Measurements from ENCODE around the gene COG1.

Gene COG1

DNA sequence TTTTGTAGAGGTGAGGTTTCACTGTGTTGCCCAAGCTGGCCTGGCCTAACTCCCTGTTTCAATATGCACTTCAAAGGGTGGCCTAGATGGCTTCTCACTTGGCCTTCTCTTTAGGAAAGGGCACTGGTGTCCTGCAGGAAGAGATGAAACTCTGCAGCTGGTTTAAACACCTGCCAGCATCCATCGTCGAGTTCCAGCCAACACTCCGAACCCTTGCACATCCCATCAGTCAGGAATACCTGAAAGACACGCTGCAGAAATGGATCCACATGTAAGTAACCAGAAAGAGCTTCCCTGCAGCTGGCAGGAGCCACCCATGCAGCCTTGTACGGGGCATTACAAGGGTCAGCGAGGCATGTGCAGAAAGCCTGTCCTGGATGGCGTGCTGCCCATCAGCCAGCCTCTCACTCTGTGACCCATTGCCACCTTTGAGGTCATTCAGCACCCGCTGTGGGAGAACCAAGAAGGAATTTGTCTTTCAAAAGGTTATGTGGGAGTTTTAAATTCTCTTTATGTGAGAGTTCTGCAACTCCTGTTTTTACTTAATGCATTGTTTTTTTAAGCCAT, 7.0 kb downstream of the COG1 start:
- DNase-seq = no peak

DNA sequence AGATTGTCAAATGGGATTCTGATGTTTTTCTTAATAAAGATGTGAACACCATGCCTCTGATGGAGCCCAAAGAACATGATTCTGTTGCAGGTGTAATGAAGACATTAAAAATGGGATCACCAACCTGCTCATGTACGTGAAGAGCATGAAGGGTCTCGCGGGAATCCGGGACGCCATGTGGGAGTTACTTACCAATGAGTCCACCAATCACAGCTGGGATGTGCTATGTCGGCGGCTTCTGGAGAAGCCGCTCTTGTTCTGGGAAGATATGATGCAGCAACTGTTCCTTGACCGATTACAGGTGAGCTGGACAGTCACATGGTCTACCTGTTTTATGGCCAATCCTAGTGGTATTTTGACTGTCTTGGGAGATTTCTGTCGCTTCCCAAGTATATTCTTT, 7.6 kb downstream of the COG1 start:
- no peak for DNase-seq

DNA sequence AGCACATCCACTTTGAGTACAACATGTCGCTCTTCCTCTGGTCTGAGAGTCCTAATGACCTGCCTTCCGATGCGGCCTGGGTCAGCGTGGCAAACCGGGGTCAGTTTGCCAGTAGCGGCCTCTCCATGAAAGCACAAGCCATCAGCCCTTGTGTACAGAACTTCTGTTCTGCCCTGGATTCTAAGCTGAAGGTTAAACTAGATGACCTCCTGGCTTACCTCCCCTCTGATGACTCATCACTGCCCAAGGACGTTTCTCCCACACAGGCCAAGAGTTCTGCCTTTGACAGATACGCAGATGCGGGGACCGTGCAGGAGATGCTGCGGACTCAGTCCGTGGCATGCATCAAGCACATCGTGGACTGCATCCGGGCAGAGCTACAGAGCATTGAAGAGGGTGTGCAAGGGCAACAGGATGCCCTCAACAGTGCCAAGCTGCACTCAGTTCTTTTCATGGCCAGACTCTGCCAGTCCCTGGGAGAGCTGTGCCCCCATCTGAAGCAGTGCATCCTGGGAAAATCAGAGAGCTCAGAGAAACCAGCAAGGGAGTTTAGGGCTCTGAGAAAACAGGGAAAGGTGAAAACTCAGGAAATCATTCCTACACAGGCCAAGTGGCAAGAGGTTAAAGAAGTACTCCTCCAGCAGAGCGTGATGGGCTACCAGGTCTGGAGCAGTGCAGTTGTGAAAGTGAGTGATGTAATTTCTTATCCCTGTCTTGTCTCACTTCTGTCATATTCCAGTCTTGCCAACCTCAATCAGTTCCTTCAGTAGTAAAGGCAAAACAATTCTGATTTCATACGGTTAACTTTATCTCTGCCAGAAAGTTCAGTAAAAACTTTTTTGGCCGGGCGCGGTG, 8.6 kb downstream of the COG1 start:
- DNase-seq = no peak

DNA sequence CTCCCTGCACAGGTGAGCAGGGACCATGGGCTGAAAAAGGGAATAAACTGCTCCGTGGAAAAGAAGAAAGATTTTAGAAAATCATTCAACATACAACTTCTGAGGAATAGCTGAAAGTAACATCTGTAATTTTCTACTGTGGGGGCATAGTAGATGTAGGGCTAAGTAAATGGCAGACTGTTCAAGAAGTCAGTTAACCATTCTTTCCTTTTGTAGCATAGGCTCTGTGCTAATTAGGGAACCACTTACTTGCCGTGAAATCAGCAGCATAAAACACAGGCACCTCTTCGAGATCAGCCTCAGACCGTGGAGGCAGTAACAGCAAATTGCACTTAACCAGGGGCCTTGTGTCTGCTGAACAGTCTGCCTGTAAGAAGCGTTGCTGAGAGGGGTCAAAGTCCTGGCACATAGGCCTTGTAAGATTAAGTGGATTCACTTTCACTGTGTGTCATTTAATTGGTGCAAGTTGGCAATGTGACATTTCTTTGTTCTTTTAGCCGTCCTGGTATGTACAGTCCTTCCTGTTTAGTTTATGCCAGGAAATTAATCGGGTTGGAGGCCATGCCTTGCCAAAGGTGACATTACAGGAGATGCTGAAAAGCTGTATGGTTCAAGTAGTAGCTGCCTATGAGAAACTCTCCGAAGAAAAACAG, 10.4 kb downstream of the COG1 start:
- no peak for DNase-seq

DNA sequence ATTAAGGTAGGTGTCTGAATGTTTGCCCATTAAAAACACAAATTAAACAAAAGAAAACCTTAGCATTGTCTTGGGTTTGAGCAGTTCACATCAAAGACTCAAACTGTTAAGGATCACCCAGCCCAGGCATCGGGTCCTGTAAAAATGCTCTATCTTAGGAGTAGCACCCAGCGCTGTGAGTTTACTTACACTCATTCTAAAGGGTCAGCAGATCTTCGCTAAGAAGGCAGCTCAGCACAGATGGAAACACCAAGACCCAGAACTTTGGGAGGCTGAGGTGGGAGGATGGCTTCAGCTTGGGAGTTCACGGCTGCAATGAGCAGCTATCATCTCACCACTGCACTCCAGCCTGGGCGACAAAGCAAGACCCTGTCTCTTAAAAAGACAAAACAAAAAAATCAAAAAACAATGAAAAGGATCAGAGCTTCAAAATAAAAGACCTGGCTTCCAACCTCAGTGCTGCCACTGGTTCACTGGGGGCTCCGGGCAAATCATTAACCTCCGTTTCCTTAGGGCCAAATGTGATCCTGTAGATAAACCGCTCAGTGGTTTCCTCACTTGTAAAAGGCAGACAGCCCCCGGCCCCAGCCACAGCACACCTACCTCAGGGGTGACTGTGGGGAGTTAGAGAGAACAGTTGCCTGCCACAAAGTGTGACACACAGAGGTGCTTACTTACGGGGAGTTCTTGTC, 11.1 kb downstream of the COG1 start:
- DNase-seq = no peak

DNA sequence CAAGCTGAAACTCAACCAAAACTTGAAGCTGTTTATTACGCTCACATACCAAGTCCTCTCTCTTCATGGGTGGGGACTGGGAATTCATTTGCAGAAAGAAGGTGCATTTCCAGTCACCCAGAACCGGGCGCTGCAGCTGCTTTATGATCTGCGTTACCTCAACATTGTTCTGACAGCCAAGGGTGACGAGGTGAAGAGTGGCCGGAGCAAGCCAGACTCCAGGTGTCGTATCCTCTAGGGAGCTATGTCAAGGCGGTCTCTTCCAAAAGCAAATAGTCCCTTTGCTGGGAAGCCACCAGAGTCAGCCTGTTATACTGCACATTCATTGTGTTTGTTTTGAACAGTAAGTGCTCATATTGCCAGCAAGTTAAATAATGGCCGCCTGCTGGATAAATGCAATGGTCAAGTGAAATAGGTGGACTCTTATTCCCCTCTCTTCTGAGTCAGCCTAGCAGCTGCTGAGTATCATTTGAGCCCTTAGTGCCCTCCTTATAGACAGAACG, 12.7 kb downstream of the COG1 start:
- DNase-seq = no peak

DNA sequence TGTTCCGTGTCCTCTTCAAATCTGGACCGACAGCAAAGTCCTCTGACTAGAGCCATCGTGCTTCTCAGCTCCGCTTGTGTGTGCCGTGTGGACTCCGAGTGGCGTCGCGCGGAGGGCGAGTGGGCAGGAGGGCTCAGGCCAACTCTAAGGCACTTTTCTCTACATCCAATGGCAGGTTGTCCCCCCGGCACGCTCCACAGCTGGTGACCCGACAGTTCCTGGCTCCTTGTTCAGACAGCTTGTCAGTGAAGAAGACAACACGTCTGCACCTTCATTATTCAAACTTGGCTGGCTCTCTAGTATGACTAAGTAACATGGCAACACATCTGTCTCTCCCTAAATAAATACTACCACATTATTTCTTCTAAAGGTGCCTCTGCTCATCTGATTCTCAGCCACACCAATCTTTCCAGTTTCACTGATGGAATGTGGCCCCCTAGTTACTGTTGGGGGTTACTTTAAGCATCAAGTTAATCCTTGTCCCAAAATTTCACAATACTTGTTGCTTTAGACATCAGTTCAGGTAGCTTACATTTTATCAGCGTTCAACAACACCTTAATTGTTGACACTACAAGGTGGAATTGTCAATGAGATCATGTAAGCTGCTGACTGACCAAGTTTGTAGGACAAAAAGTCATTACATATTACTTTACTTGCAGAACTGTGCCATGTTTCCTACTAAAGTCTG, 15.4 kb downstream of the COG1 start:
- no peak for DNase-seq

DNA sequence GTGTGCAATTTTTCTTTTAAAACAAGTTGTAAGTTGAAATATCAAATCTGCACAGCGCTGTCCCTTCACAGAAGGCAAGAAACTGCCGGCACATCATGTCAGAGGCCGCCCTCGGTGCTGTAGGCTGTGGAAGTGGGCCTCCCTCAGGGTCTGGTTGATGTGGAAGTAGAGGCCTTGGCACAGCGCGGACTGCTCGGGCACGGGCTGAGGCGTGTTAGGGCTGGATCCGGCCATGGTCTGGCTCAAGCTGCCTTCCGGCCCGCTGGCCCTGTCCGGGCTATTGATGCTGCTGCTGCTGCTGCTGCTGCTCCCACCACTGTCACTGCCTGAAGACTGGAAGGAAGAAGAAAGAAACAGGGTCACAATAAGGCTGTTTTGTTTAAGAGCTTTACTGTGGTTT, 16.6 kb downstream of the COG1 start:
- DNase-seq = no peak

DNA sequence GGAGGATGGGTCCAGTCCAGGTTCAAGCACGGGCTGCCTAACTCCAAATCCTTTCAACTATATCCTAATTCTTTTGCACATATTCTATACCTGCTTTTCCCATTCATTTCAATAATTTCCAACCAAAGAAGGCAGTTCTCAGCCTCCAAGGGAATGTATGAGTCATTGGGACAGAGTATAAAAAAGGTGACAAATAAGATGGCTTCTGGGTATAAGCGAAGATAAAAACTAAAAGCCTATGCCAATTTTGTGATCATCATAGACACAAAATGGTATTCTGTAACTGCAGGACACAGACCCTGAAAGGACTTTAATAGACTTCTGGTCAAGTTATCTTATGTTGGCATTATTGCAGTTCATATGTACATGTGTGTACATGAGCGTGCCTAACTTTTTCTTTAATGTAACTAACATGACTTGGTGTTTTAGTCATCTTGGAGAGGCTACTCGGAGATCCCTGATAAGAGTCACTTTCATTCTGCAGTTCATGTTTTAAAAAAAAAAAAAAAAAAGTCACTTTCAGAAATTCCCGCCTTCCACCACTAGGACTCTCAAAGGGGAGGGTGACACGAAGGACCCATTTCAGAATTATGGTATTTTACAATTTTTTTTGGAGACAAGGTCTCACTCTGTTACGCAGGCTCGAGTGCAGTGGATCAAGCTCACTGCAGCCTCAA, 17.3 kb downstream of the COG1 start:
- no peak for DNase-seq

DNA sequence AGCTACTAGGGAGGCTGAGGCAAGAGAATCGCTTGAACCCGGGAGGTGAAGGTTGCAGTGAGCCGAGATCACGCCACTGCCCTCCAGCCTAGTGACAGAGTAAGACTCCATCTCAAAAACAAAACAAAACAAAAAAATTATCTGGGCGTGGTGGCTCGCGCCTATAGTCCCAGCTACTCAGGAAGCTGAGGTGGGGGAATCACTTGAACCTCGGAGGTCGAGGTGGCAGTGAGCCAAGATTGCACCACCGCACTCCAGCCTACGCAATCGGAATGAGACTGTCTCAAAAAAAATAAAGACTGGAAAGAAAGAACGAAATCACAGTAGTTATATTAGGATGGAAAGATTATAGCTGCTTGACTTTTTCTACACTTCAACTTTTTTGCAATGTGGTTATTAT, 18.9 kb downstream of the COG1 start:
- no peak for DNase-seq

DNA sequence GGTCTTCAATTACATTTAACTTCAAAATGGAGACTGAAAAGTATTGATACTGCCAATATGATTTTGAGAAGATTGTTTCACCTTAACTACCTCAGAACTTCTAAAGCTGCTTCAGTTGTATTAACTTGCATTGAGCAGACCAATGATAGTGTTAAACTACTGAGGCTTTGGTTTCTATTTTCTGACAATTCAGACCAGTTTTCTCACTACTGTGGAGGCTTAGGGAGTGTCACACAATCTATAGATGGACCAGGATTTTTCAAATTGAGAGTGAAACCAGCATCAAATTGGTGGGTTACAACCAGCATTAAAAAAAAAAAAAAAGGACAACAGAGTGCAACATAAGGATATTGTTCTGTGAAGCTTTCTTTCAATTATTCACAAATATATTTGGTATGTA, 21.2 kb downstream of the COG1 start:
- DNase-seq = no peak

DNA sequence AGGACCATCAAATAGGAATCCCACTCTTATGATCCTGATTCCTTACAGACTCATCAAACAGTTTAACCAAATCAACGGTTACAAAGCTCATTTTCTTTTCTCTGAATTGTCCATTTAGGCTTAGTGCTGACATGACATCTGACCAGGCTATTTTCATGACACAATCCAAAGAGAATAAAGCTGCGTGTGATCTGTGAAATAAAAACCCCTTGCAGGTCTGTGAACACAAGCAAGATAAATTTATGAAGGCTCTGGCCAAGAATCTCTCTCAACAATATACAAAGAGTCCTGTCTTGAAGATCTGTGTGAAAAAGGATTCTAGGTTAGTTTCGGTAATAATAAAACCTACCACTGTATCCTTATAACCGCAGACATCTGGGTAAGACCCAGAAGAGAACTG, 22.0 kb downstream of the COG1 start:
- no peak for DNase-seq

DNA sequence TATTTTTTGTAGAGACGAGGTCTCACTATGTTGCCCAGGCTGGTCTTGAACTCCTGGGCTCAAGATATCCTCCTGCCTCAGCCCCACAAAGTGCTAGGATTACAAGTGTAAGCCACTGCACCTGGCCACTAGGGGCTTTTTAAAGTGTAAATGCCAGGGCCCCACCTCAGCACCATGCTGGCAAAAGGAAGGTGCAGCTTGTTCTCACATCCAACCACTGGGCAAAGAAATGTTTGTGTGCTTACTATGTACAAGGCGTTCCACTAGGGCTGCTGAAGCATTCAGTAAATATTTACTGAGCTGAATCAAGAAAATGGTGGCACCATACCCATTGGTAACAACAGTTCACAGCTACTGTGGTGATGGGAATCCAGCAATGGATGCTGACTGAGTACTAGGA, 22.6 kb downstream of the COG1 start:
- no peak for DNase-seq

DNA sequence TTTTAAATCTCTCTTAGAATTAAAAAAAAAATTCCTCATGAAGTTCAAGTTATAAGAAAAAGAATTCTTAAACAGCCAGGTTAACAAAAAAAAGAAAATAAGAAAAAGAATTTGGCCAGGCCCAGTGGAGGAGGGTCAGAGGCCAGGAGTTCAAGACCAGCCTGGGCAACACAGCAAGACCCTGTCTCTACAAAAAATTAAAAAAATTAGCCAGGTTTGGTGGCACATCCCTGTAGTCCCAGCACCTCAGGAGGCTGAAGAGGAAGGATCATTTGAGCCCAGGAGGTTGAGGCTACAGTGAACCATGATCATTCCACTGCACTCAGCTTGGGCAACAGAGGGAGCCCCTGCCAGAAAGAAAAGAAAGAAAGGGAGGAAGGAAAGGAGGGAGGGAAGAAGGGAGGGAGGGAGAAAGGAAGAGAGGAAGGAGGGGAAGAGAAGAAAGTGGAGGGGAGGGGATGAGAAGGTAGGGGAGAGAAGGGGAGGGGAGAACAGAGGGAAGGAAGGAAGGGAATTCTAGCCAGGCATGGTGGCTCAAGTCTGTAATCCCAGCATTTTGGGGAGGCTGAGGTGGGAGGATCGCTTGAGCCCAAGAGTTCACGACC, 30.9 kb downstream of the COG1 start:
- no peak for DNase-seq

DNA sequence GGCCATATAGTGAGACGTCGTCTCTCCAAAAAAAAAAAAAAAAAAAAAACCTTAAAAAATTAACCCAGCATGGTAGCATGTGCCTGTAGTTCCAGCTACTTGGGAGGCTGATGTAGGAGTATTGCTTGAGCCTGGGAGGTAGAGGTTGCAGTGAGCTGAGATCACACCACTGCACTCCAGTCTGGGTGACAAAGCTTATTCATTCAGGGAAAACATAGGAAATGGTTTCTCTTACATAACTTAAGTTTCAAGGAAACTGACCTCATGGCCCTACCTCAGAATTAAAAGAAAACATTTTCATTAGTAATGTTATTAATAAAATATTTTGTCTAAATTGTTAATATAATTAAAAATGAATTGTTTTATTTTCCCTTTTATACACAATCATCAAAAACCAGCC, 31.4 kb downstream of the COG1 start:
- DNase-seq = no peak

DNA sequence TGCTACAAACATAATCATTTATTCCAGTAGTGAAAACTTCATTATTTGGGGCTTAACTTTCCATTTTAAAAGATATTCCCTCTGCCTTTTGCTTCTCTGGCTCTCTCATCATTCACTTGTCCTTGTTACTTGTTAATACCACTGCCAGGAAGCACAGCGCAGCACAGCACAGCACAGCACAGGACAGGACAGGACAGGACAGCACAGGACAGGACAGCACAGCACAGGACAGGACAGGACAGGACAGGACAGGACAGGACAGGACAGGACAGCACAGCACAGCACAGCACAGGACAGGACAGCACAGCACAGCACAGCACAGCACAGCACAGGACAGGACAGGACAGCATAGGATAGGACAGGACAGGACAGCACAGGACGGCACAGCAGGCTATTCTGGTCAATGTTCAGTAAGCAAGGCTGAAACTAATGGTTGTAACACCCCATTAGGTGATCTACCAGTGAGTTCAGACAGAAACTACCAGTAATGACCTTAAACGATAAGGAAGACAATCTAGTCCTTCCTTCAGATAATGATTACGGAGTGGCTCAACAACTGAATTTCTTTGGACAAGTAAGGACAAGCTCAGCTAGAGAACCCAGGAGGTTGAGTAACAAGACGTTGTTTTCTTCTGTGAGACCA, 31.9 kb downstream of the COG1 start:
- DNase-seq = no peak

DNA sequence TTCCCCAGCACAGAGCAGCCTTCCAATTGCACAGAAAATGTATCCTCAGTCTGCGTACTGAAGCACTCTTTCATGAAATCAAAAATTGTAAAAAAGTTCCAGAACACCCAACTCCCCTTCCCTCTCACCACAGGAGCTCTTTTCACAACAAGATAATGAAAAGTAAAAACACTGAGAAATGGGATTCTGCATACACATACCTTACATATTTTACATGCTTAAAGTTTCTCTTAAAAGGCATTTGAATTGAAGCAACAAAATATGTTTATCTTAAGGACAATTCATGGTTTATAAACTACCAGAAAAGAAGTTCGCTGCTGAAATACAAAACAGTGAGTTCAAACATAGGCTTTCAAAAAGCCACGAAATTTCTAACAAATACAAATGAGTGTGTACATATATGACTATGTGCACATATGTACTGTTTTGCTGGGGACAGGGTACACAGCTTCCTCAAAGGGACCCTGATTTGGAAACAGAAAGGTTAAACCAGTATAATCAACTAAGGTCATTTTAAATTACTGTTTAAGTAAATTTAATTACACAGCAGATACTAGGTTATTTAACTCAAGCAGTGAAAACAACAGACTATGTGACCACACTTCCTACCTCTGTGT, 33.8 kb downstream of the COG1 start:
- no peak for DNase-seq

DNA sequence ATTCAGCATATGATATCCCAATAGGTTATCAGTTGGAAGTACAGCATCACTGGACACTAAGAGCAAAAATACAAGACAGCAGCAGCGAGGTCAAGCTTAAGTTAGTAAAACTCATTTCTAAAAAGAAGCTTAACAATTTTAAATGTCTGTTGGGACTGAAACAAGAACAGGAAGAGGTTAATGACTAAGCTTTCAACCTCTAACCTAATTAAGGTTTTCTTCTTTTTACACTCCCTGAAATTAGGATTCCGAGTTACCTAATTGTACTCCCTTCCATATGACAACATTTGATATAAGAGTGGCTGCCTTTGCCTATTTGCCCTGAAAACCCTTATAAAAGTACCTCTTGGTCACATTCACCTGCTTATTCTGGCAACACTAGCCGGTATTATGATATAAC, 34.5 kb downstream of the COG1 start:
- no peak for DNase-seq

DNA sequence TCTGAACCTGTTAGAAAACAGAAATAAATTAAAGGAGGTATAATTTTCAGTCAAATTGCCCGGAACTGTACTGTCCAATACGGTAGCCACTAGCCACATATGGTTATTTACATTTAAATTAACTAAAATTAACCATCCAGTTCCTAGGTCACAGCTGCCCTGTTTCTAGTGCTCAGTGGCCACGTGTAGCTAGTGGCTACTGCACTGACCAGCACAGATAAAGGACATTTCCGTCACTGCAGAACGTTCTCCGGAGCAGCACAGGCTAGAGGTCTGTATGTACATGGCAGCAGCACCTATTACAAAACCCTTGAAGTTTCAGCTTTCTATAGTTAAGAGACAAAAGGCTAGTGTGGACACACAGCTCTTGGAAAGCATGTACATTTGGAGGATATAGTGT, 35.1 kb downstream of the COG1 start:
- DNase-seq = no peak

DNA sequence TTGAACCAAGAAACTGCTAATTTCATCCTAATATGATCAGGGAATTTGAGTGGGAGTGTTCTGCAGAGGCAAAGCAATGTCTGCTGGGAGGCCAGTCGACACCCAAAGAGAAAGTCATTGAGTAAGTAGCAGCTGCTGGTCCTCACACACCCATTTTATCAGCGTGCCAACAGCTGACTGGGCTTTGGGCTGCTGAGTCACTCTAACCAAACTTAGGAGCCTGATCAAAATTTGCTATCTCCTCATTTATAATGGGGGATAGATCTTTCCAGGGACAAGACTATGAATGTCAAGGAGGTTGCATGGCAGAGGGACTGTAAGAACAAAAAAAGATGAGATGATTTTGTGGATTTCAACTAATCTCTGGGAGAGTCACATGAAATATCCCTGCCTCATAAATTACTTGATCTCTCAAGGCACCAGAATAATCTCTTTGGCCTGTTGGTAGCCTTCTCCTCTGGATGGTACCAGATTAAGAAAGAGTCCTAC, 35.9 kb downstream of the COG1 start:
- DNase-seq = no peak

DNA sequence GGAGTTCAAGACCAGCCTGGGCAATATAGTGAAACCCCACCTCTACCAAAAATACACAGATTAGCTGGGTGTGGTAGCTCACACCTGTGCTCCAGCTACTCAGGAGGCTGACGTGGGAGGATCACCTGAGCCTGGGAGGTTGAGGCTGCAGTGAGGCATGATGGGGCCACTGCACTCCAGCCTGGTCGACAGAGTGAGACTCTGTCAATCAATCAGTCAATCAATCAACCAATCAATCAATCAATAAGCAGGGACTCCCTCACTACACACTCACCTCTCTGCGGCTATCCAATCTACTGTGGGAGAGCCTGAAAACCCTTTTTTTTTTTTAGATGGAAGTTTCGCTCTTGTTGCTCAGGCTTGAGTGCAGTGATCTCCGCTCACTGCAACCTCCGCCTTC, 37.2 kb downstream of the COG1 start:
- DNase-seq = no peak
